Parathyroid adenoma (tissue), 2 donors: ENCODE data around the gene PARP6.

Experiments used
- H2AFZ ChIP-seq: fragments of 300-600 bp; sonication (generic); one replicate; pipeline ENCODE4 v1.7.0; 2017; ENCODE audit warnings: antibody characterized with exemption, mild to moderate bottlenecking
- H3K27ac ChIP-seq: fragments of 300-600 bp; sonication (generic); one replicate; pipeline ENCODE4 v1.7.0; 2017
- H3K27me3 ChIP-seq: fragments of 300-600 bp; sonication (generic); one replicate; pipeline ENCODE4 v1.7.0; 2017; ENCODE audit warnings: low read length; ENCODE audit not compliant: control insufficient read depth, insufficient read depth
- H3K36me3 ChIP-seq: fragments of 300-600 bp; sonication (generic); one replicate; pipeline ENCODE4 v1.7.0; 2017; ENCODE audit warnings: low read length; ENCODE audit not compliant: control insufficient read depth, insufficient read depth
- H3K4me1 ChIP-seq: fragments of 300-600 bp; sonication (generic); one replicate; pipeline ENCODE4 v1.7.0; 2017; ENCODE audit warnings: control low read depth
- H3K4me2 ChIP-seq: fragments of 300-600 bp; sonication (generic); one replicate; pipeline ENCODE4 v1.7.0; 2017; ENCODE audit warnings: low read length
- H3K4me3 ChIP-seq: fragments of 300-600 bp; sonication (generic); one replicate; pipeline ENCODE4 v1.7.0; 2017; ENCODE audit warnings: low read depth, low read length
- H3K79me2 ChIP-seq: fragments of 300-600 bp; sonication (generic); one replicate; pipeline ENCODE4 v1.7.0; 2017; ENCODE audit warnings: control low read depth
- H3K9ac ChIP-seq: fragments of 300-600 bp; sonication (generic); one replicate; pipeline ENCODE4 v1.7.0; 2017; ENCODE audit warnings: mild to moderate bottlenecking
- H3K9me3 ChIP-seq: fragments of 300-600 bp; sonication (generic); one replicate; pipeline ENCODE4 v1.7.0; 2017; ENCODE audit warnings: low read length; ENCODE audit not compliant: control insufficient read depth
- CTCF ChIP-seq: fragments of 300-600 bp; sonication (generic); IDR thresholded peaks from one replicate; pipeline ENCODE4 v1.7.0; 2017; ENCODE audit warnings: antibody characterized with exemption, mild to moderate bottlenecking
- donor health status: primary hyperparathyroidism.

The PARP6 gene

GRCh38 chr15:72249142-72249810 lies 23.1 kb downstream of the PARP6 start:
- H3K4me3 ChIP-seq: no peak overlapping the region
- H3K27me3 ChIP-seq: no peaks in the 10 kb centered on the region
- H3K4me1 ChIP-seq: no peaks in the 10 kb centered on the region
- H3K79me2 ChIP-seq: no peaks in the 10 kb centered on the region
- no peak overlapping the region for H3K9ac ChIP-seq
- no peak overlapping the region for H2AFZ ChIP-seq
- no peak for TF ChIP-seq CTCF
- no peak overlapping the region for H3K27ac ChIP-seq
- no peak overlapping the region for H3K4me2 ChIP-seq
- H3K36me3 ChIP-seq: no peaks in the 10 kb centered on the region
- H3K9me3 ChIP-seq: no peaks in the 10 kb centered on the region

GRCh38 chr15:72248514-72248913 lies 23.8 kb downstream of the PARP6 start:
- H3K4me2 ChIP-seq: no peak overlapping the region
- no peak overlapping the region for H3K9ac ChIP-seq
- no peak overlapping the region for H2AFZ ChIP-seq
- H3K9me3 ChIP-seq: no peaks in the 10 kb centered on the region
- H3K36me3 ChIP-seq: no peaks in the 10 kb centered on the region
- TF ChIP-seq CTCF: no peak
- H3K27ac ChIP-seq: no peak overlapping the region
- no peaks in the 10 kb centered on the region for H3K4me1 ChIP-seq
- H3K79me2 ChIP-seq: no peaks in the 10 kb centered on the region
- no peaks in the 10 kb centered on the region for H3K27me3 ChIP-seq
- H3K4me3 ChIP-seq: no peak overlapping the region

GRCh38 chr15:72242775-72243370 lies 29.5 kb downstream of the PARP6 start:
- no peak for TF ChIP-seq CTCF
- Histone ChIP-seq H3K27me3 (no peaks in the 10 kb centered on the region), H2AFZ (no peak overlapping the region), H3K27ac (no peak overlapping the region), H3K4me1 (no peaks in the 10 kb centered on the region), H3K36me3 (no peaks in the 10 kb centered on the region), H3K4me3 (no peak overlapping the region), H3K9me3 (no peaks in the 10 kb centered on the region), H3K9ac (no peak overlapping the region), H3K79me2 (no peaks in the 10 kb centered on the region), H3K4me2 (no peak overlapping the region)

GRCh38 chr15:72239652-72240051 lies 32.7 kb downstream of the PARP6 start:
- no peaks in the 10 kb centered on the region for H3K9me3 ChIP-seq
- H3K27me3 ChIP-seq: no peaks in the 10 kb centered on the region
- no peak for TF ChIP-seq CTCF
- no peaks in the 10 kb centered on the region for H3K79me2 ChIP-seq
- H3K4me3 ChIP-seq: no peak overlapping the region
- no peak overlapping the region for H3K27ac ChIP-seq
- H3K9ac ChIP-seq: no peak overlapping the region
- H2AFZ ChIP-seq: no peak overlapping the region
- no peaks in the 10 kb centered on the region for H3K36me3 ChIP-seq
- no peaks in the 10 kb centered on the region for H3K4me1 ChIP-seq
- no peak overlapping the region for H3K4me2 ChIP-seq

- Histone ChIP-seq H3K9me3 (no peaks in the 10 kb centered on the region), H3K4me1 (no peaks in the 10 kb centered on the region), H3K9ac (no peak overlapping the region), H3K4me3 (no peak overlapping the region), H3K4me2 (no peak overlapping the region), H3K79me2 (no peaks in the 10 kb centered on the region), H3K27ac (no peak overlapping the region), H3K27me3 (no peaks in the 10 kb centered on the region), H3K36me3 (no peaks in the 10 kb centered on the region), H2AFZ (no peak overlapping the region)
- no peak for TF ChIP-seq CTCF
Measured at GRCh38 chr15:72238586-72238985, 33.8 kb downstream of the PARP6 start.
